Measurements from ENCODE around the gene KIF11.
"Not testable (repeated sequence)": the region's sequence is repeated elsewhere in the genome, so short reads cannot be mapped to it uniquely, and the experiment has no call there.

Gene KIF11

GRCh38 chr10:92629945-92630344 lies 37.0 kb downstream of the KIF11 start:
- H3K27ac ChIP-seq = no peak overlapping the region
- TF ChIP-seq, protein P1, sequence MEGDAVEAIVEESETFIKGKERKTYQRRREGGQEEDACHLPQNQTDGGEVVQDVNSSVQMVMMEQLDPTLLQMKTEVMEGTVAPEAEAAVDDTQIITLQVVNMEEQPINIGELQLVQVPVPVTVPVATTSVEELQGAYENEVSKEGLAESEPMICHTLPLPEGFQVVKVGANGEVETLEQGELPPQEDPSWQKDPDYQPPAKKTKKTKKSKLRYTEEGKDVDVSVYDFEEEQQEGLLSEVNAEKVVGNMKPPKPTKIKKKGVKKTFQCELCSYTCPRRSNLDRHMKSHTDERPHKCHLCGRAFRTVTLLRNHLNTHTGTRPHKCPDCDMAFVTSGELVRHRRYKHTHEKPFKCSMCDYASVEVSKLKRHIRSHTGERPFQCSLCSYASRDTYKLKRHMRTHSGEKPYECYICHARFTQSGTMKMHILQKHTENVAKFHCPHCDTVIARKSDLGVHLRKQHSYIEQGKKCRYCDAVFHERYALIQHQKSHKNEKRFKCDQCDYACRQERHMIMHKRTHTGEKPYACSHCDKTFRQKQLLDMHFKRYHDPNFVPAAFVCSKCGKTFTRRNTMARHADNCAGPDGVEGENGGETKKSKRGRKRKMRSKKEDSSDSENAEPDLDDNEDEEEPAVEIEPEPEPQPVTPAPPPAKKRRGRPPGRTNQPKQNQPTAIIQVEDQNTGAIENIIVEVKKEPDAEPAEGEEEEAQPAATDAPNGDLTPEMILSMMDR (conservative IDR thresholded peaks at IDR 0.05) = no peak

- no peak overlapping the region for H3K27ac ChIP-seq
Observed at GRCh38 chr10:92638037-92638436, 45.1 kb downstream of the KIF11 start.

GRCh38 chr10:92640107-92640506 lies 47.2 kb downstream of the KIF11 start:
- TF ChIP-seq, protein P1 (conservative IDR thresholded peaks at IDR 0.05) = peak; percentile 20; the same call in 1 of the 2 replicates
- H3K27ac ChIP-seq = no peak overlapping the region

More at GRCh38 chr10:92638037-92638436, 45.1 kb downstream of the KIF11 start:
- TF ChIP-seq, protein P1 (conservative IDR thresholded peaks at IDR 0.05) = no peak

DNA sequence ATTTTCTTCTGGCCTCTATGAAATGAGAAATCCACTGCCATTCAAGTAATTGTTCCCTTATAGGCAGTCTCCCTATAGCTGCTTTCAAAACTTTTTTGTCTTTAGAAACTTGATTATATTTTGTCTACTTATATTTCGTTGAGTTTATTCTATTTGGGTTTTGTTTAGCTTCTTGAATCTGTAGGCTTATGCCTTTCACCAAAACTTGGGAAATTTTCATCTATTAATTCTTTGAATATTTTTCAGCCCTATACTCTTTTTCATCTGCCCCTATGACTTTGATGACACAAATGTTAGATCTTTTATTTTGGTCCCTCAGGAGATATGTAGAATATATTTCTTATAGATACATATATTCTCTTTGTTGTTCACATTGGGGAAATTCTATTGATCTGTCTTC lies 48.6 kb downstream of the KIF11 start:
- H3K27ac ChIP-seq = no peak overlapping the region
- TF ChIP-seq, protein P1 (conservative IDR thresholded peaks at IDR 0.05) = no peak

GRCh38 chr10:92644921-92645320 lies 52.0 kb downstream of the KIF11 start:
- H3K27ac ChIP-seq = no peak overlapping the region
- TF ChIP-seq, protein P1 (conservative IDR thresholded peaks at IDR 0.05) = no peak

- not testable (repeated sequence) for H3K27ac ChIP-seq
Observed at GRCh38 chr10:92650864-92651263, 57.9 kb downstream of the KIF11 start.

DNA sequence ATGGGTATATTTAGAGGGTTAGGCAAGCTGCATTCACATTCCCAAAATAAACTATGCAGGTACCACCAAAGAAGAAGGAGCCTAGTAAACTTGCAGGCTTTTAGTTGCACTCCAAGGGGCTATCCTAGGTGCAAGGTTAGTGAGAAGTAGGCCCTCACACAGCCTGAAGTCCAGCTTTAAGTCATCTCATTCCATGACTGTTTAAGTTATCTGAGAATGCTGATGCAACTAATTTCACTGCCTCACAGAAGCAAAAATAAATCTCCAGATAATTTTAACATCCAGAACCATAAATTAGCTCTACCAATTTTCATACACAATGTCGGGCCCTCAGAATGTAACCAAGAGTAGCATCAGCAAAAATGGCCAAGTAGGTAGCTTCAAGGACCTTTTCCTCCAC lies 62.5 kb downstream of the KIF11 start:
- TF ChIP-seq, protein P1 (conservative IDR thresholded peaks at IDR 0.05) = no peak
- no peak overlapping the region for H3K27ac ChIP-seq

DNA sequence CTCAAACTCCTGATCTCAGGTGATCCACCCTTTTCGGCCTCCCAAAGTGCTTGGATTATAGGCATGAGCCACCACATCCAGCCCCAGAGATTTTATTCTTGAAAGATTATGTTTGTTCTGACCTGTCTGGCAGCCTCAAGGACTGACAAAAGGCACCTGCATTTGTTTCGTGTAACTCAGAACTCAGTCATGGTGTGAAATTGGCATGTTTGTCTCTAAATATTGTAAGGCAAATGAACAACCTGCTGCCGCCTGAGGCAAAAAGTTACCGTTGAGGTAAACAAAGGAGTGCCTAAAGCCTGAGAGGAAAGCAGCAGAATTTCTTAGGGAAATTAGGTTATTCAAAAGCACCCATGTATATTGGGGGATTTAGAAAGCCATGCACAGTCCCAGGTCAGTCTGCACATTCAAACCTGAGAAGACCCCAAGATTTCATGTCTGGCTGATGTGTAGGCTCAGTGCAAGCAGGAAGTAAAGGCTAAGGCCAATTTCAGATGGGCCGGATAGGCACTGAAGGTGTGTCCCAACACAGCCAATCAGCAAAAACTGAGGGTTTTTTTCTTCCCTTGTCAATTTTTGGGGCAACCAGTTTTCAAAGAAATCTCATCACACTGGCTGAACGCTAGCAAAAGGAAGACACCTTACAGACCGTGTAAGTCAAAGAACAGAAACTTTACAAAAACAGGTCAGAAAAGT lies 63.5 kb downstream of the KIF11 start:
- TF ChIP-seq, protein P1 (conservative IDR thresholded peaks at IDR 0.05) = no peak
- H3K27ac ChIP-seq = no peak overlapping the region
